Measurements from ENCODE around the gene CLCA2. TPM values are rescaled to one million over a fixed set of nuclear protein-coding genes. Genes with fewer than 3 reads are reported as not detected.

The CLCA2 gene
- total and polyA plus RNA-seq, 2 donors (not counting 1 experiment from before 2014, with no cell fraction given) = 1.2 to 3.5 TPM

DNA sequence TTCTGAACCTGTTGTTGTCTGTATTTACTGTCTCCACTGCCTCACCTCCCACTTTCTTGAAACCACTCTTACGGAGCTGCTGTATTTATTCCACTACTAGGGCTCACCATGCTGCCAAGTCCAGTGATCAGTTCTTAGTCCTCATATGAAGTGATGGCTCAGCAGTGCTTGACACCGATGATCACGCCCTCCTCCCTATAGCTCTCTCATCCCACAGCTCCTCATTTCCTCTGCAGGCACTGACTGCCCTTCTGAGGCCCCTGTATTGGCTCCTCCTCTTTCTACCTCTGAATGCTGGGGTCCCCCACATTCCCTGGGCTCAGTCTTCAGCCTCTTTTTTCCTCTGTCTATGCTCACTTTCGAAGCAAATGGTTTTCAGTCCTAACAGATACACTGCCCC is 48.2 kb downstream of the CLCA2 start:
- Histone ChIP-seq H3K27me3 (ENCODE audit: control insufficient read depth, insufficient read depth, low read length) (no peaks in the 10 kb centered on the region), H3K9me3 (ENCODE audit: control insufficient read depth, insufficient read depth, low read depth, low read length) (no peaks in the 10 kb centered on the region), H3K9ac (ENCODE audit: insufficient read depth, low read length) (no peak overlapping the region), H3K27ac (ENCODE audit: insufficient read depth, low read length) (no peak overlapping the region), H3K4me1 (ENCODE audit: control insufficient read depth, extremely low read depth, insufficient read depth, low read length) (no peaks in the 10 kb centered on the region), H2AFZ (ENCODE audit: low read length) (peak overlapping the region; percentile 36), H3K4me3 (replicated peaks in 1 of 4; ENCODE audit: control extremely low read depth in 1 of 4, insufficient read depth in 1 of 4, low read depth in 3 of 4, low read length in 4 of 4) (no peak overlapping the region), H3K36me3 (ENCODE audit: control insufficient read depth, insufficient read depth, low read length) (no peaks in the 10 kb centered on the region), H3K79me2 (ENCODE audit: control insufficient read depth, insufficient read depth, low read length) (no peaks in the 10 kb centered on the region), H3K4me2 (ENCODE audit: extremely low read depth, insufficient read depth, low read length) (no peak overlapping the region), H4K20me1 (ENCODE audit: control insufficient read depth, extremely low read depth, insufficient read depth, low read length) (no peaks in the 10 kb centered on the region)
- TF ChIP-seq EZH2 (IDR thresholded peaks at IDR 0.05; ENCODE audit: low read length, missing control alignments) = no peak
- TF ChIP-seq, protein P1, sequence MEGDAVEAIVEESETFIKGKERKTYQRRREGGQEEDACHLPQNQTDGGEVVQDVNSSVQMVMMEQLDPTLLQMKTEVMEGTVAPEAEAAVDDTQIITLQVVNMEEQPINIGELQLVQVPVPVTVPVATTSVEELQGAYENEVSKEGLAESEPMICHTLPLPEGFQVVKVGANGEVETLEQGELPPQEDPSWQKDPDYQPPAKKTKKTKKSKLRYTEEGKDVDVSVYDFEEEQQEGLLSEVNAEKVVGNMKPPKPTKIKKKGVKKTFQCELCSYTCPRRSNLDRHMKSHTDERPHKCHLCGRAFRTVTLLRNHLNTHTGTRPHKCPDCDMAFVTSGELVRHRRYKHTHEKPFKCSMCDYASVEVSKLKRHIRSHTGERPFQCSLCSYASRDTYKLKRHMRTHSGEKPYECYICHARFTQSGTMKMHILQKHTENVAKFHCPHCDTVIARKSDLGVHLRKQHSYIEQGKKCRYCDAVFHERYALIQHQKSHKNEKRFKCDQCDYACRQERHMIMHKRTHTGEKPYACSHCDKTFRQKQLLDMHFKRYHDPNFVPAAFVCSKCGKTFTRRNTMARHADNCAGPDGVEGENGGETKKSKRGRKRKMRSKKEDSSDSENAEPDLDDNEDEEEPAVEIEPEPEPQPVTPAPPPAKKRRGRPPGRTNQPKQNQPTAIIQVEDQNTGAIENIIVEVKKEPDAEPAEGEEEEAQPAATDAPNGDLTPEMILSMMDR (conservative IDR thresholded peaks at IDR 0.05 in 1 of 2, IDR thresholded peaks at IDR 0.05 in 1 of 2; ENCODE audit: low read depth in 1 of 2, low read length in 2 of 2) = no peak
- DNase-seq (ENCODE audit: low read depth in 2 of 2) = peak in 1 of 2 donors; percentile 8

DNA sequence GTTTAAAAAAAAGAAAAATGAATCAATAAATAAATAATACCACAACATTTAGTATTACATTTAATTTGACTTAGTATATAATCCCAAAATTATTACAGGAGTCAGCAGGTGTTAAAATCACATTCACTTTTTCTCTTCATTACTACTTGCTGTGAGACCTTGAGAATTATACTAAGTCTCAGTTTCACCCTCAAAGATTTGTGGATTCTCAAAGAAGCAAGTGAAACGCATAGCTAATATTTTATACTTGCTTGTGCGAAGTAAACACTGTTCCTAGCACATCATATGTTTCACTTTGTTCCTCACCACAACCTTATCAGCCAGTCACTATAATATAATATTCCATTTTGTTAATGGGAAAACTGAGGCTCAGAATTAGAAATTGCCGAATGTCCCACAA is 48.8 kb downstream of the CLCA2 start:
- Histone ChIP-seq H4K20me1 (ENCODE audit: control insufficient read depth, extremely low read depth, insufficient read depth, low read length) (no peaks in the 10 kb centered on the region), H3K9me3 (ENCODE audit: control insufficient read depth, insufficient read depth, low read depth, low read length) (no peaks in the 10 kb centered on the region), H2AFZ (ENCODE audit: low read length) (no peak overlapping the region), H3K79me2 (ENCODE audit: control insufficient read depth, insufficient read depth, low read length) (no peaks in the 10 kb centered on the region), H3K27ac (ENCODE audit: insufficient read depth, low read length) (no peak overlapping the region), H3K4me2 (ENCODE audit: extremely low read depth, insufficient read depth, low read length) (no peak overlapping the region), H3K9ac (ENCODE audit: insufficient read depth, low read length) (no peak overlapping the region), H3K4me1 (ENCODE audit: control insufficient read depth, extremely low read depth, insufficient read depth, low read length) (no peaks in the 10 kb centered on the region), H3K27me3 (ENCODE audit: control insufficient read depth, insufficient read depth, low read length) (no peaks in the 10 kb centered on the region), H3K4me3 (replicated peaks in 1 of 4; ENCODE audit: control extremely low read depth in 1 of 4, insufficient read depth in 1 of 4, low read depth in 3 of 4, low read length in 4 of 4) (no peak overlapping the region), H3K36me3 (ENCODE audit: control insufficient read depth, insufficient read depth, low read length) (no peaks in the 10 kb centered on the region)
- no peak for DNase-seq (ENCODE audit: low read depth in 2 of 2)
- TF ChIP-seq, protein P1 (conservative IDR thresholded peaks at IDR 0.05 in 1 of 2, IDR thresholded peaks at IDR 0.05 in 1 of 2; ENCODE audit: low read depth in 1 of 2, low read length in 2 of 2) = no peak
- TF ChIP-seq EZH2 (IDR thresholded peaks at IDR 0.05; ENCODE audit: low read length, missing control alignments) = no peak

DNA sequence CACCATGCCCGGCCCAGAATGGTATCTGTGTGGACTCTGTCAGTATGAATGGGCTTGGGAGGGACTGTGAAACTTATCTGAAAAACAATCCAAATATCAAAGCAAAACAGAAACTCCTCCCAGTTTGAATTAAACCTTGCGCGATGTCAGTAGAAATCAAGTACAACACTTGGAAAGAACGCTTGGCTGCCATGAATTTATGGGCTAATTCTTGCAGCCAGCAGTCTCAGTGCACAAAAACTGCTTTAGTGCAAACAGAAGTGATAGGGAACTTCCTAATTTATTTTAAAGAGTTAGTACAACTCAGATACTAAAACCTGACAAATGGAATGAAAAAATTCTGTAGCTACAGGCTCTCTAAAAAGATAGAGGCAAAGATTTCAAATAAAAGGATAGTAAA is 53.3 kb downstream of the CLCA2 start:
- TF ChIP-seq, protein P1 (conservative IDR thresholded peaks at IDR 0.05 in 1 of 2, IDR thresholded peaks at IDR 0.05 in 1 of 2; ENCODE audit: low read depth in 1 of 2, low read length in 2 of 2) = no peak
- TF ChIP-seq EZH2 (IDR thresholded peaks at IDR 0.05; ENCODE audit: low read length, missing control alignments) = no peak
- no peaks in the 10 kb centered on the region for H3K4me1 ChIP-seq (ENCODE audit: control insufficient read depth, extremely low read depth, insufficient read depth, low read length)
- no peak for DNase-seq (ENCODE audit: low read depth in 2 of 2)
- H3K27me3 ChIP-seq (ENCODE audit: control insufficient read depth, insufficient read depth, low read length) = no peaks in the 10 kb centered on the region
- no peaks in the 10 kb centered on the region for H3K36me3 ChIP-seq (ENCODE audit: control insufficient read depth, insufficient read depth, low read length)
- H2AFZ ChIP-seq (ENCODE audit: low read length) = no peak overlapping the region
- no peaks in the 10 kb centered on the region for H3K9me3 ChIP-seq (ENCODE audit: control insufficient read depth, insufficient read depth, low read depth, low read length)
- H3K4me2 ChIP-seq (ENCODE audit: extremely low read depth, insufficient read depth, low read length) = no peak overlapping the region
- no peaks in the 10 kb centered on the region for H3K79me2 ChIP-seq (ENCODE audit: control insufficient read depth, insufficient read depth, low read length)
- H3K9ac ChIP-seq (ENCODE audit: insufficient read depth, low read length) = no peak overlapping the region
- H4K20me1 ChIP-seq (ENCODE audit: control insufficient read depth, extremely low read depth, insufficient read depth, low read length) = no peaks in the 10 kb centered on the region
- no peak overlapping the region for H3K27ac ChIP-seq (ENCODE audit: insufficient read depth, low read length)
- no peak overlapping the region for H3K4me3 ChIP-seq (replicated peaks in 1 of 4; ENCODE audit: control extremely low read depth in 1 of 4, insufficient read depth in 1 of 4, low read depth in 3 of 4, low read length in 4 of 4)
